K562 (cell line): ENCODE results near the gene GKAP1. TPM values are rescaled to one million over a fixed set of nuclear protein-coding genes. Genes with fewer than 3 reads are reported as not detected.
"Not testable (repeated sequence)": the region's sequence is repeated elsewhere in the genome, so short reads cannot be mapped to it uniquely, and the experiment has no call there.

Experiments used
- ATAC-seq: fragments of 200-7000 bp; cut with Tn5 transposase; 3 replicates; pipeline ENCODE4 v1.9.1; 2020; ENCODE audit warnings: moderate library complexity
- BruUV-seq: library from RNA; stranded (reverse); fragments of 400-500 nt; replicated peaks from 2 replicates; lab custom pipeline; 2021; lab: Mats Ljungman, UMichigan
- CTCF ChIA-PET: fragments of 300-600 bp; formaldehyde crosslinking; extraction: SDS; loops from one replicate; lab custom pipeline; 2021; ENCODE audit warnings: low intra/inter-chr PET ratio; lab: Yijun Ruan, JAX
- POLR2A ChIA-PET: fragments of 300-600, 350-650 bp; sonication (Branson Sonifier 250); formaldehyde crosslinking; extraction: SDS; loops from one replicate; lab custom pipeline; 2021; ENCODE audit warnings: antibody characterized with exemption, inconsistent platforms; lab: Yijun Ruan, JAX
- DNase-seq, 4 experiments: peaks; one replicate each; pipeline versions ENCODE4 v3.0.0 to v3.0.0-alpha.2; 2011 to 2018; ENCODE audit warnings: low spot score in 3 of 4, mixed read lengths in 3 of 4; ENCODE audit errors: extremely low read depth in 1 of 4
- FAIRE-seq: peaks from 2 replicates; lab custom pipeline; 2011; peaks lifted over from hg19 to GRCh38; lab: Jason Lieb, UNC
- H2AFZ ChIP-seq: 2 replicates; pipeline ENCODE4 v1.6.0; 2011; ENCODE audit warnings: low read depth, low read length, control low read depth, inconsistent platforms
- H3K27ac ChIP-seq: fragments of 200-600 bp; 3 replicates; pipeline ENCODE4 v1.8.0; 2011; ENCODE audit warnings: low read depth, mild to moderate bottlenecking, control low read depth, inconsistent platforms, low read length, moderate library complexity, mixed read lengths; ENCODE audit errors: extremely low read depth
- H3K27me3 ChIP-seq, 2 experiments: fragments of 300-600 bp in 1 of 2; 2 replicates in 1 of 2; 3 replicates in 1 of 2; pipeline versions ENCODE4 v1.6.0 to v1.8.0; 2011; ENCODE audit warnings: inconsistent platforms in 2 of 2, low read length in 2 of 2, mild to moderate bottlenecking in 1 of 2, mixed read lengths in 1 of 2, moderate library complexity in 1 of 2; ENCODE audit not compliant: control insufficient read depth in 2 of 2, insufficient read depth in 2 of 2
- H3K36me3 ChIP-seq: fragments of 300-600 bp; 3 replicates; pipeline ENCODE4 v1.8.0; 2011; ENCODE audit warnings: mild to moderate bottlenecking, low read length, inconsistent platforms; ENCODE audit not compliant: control insufficient read depth, insufficient read depth
- H3K4me1 ChIP-seq, 2 experiments: fragments of 200-600 bp in 1 of 2; replicated peaks in 1 of 2; 2 replicates in 1 of 2; 3 replicates in 1 of 2; pipeline versions ENCODE4 v1.5.1 to v1.8.0; 2011; ENCODE audit warnings: inconsistent platforms in 2 of 2, low read length in 2 of 2, mild to moderate bottlenecking in 1 of 2, mixed read lengths in 1 of 2, moderate library complexity in 1 of 2; ENCODE audit not compliant: control insufficient read depth in 2 of 2, insufficient read depth in 2 of 2
- H3K4me2 ChIP-seq: 2 replicates; pipeline ENCODE4 v1.6.1; 2011; ENCODE audit warnings: low read length, control low read depth, inconsistent platforms, mixed read lengths; ENCODE audit not compliant: insufficient read depth
- H3K4me3 ChIP-seq: fragments of 200-600 bp; sonication (generic), shearing (Covaris generic); 2 replicates; pipeline ENCODE4 v1.5.1; 2016; ENCODE audit warnings: control low read depth, inconsistent platforms
- H3K79me2 ChIP-seq: fragments of 200-600 bp; 3 replicates; pipeline ENCODE4 v1.8.0; 2011; ENCODE audit warnings: low read length, inconsistent platforms; ENCODE audit not compliant: control insufficient read depth, insufficient read depth
- H3K9ac ChIP-seq, 2 experiments: 2 replicates each; pipeline versions ENCODE4 v1.6.0 to v1.6.1; 2011; ENCODE audit warnings: low read depth in 2 of 2, low read length in 2 of 2, control low read depth in 1 of 2, inconsistent platforms in 1 of 2, mild to moderate bottlenecking in 1 of 2, mixed read lengths in 1 of 2; ENCODE audit not compliant: insufficient read depth in 1 of 2
- H3K9me1 ChIP-seq: one replicate; pipeline ENCODE4 v1.6.0; 2011; ENCODE audit warnings: inconsistent platforms, mild to moderate bottlenecking, low read length, moderate library complexity; ENCODE audit not compliant: control insufficient read depth, insufficient read depth
- H3K9me3 ChIP-seq: replicated peaks from 2 replicates; pipeline ENCODE4 v1.5.1; 2011; ENCODE audit warnings: low read depth, low read length, inconsistent platforms; ENCODE audit not compliant: control insufficient read depth, insufficient read depth
- H4K20me1 ChIP-seq: replicated peaks from 2 replicates; pipeline ENCODE4 v1.6.1; 2011; ENCODE audit warnings: low read length, inconsistent platforms, mixed read lengths; ENCODE audit not compliant: control insufficient read depth, insufficient read depth
- SPI1 ChIP-seq: IDR thresholded peaks from 2 replicates; pipeline ENCODE4 v1.6.1; 2011; ENCODE audit warnings: low read depth, low read length, control low read depth, borderline replicate concordance
- ZNF121 ChIP-seq: sonication (generic); formaldehyde crosslinking; conservative IDR thresholded peaks from 2 replicates; pipeline ENCODE4 v1.8.0; 2022; ENCODE audit warnings: missing genetic modification reagents
- WGBS: fragments of 100-300 bp; shearing (Covaris generic); methylation state at CpG from one replicate; pipeline ENCODE4 v1.1.6; 2016; ENCODE audit warnings: low coverage, mixed read lengths; ENCODE audit not compliant: insufficient coverage; ENCODE audit errors: missing lambda C conversion rate; 5-methylcytosine and 5-hydroxymethylcytosine counted together
- in situ Hi-C: fragments of 300-500 bp; cut with MboI; formaldehyde crosslinking; loops from 4 replicates; pipeline ENCODE4 v1.15.0; 2018; ENCODE audit warnings: inconsistent platforms, mixed read lengths
- intact Hi-C: fragments of 100-400 bp; cut with micrococcal nuclease; formaldehyde crosslinking; loops from 2 replicates; pipeline ENCODE4 v1.14.2; 2022
- polyA plus RNA-seq, 8 experiments: library from polyadenylated mRNA; depleted of rRNA in 4 of 8; stranded (reverse) in 5 of 8; unstranded in 3 of 8; fragments of >200 nt; fragmentation: Nextera tagmentation in 2 of 8; fragmentation: Illumina TruSeq in 1 of 8; extraction: Ambion mirVana in 2 of 8; extraction: Trizol in 1 of 8; gene quantifications; 2 replicates each; pipeline versions ENCODE4 v1.2.1 to v1.2.3, GENCODE V29; 2011 to 2014; ENCODE audit warnings: inconsistent platforms in 1 of 8, missing spikeins in 1 of 8
- total RNA-seq, 7 experiments: library from RNA; depleted of rRNA in 6 of 7; stranded (reverse); fragments of >200 nt in 6 of 7; fragmentation: Illumina TruSeq in 2 of 7; extraction: Trizol in 2 of 7; gene quantifications; 2 replicates each; pipeline versions ENCODE4 v1.2.1 to v1.2.3, GENCODE V29; 2011 to 2021; ENCODE audit warnings: low replicate concordance in 1 of 7

Gene GKAP1
- total and polyA plus RNA-seq, 9 of the 15 experiments (the other 6 are each of a cell fraction or from before 2014, with no cell fraction given): 1.0 to 3.8 (median 2.7) TPM

DNA sequence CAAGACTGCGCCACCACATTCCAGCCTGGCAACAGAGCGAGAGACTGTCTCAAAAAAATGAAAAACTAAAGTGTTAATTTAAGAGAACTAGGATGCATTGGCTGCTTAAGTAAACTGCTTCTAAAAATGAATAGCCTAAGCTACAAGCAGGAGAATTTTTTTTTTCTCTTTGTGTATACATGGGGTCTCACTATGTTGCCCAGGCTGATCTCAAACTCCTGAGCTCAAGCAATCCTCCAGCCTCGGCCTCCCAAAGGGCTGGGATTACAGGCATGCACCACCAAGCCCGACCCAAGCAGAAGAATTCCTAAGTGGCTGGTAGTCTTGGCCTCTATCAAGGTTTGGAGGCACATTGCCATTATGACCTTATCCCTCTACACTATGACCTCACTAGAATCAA lies 2.4 kb downstream of the GKAP1 start:
- H3K9me1 ChIP-seq, H3K36me3 ChIP-seq, H3K9me3 ChIP-seq, H4K20me1 ChIP-seq, in situ Hi-C loops, BruUV-seq, H3K4me2 ChIP-seq, H3K27me3 ChIP-seq, POLR2A ChIA-PET, H3K9ac ChIP-seq, H3K4me3 ChIP-seq, CTCF ChIA-PET, H3K79me2 ChIP-seq, DNase-seq, H2AFZ ChIP-seq: not testable (repeated sequence)
- WGBS: 74% methylated on average over 4 of the region's 4 CpGs
- TF ChIP-seq ZNF121 (CRISPR knock-in tag): peak; percentile 52
- TF ChIP-seq, all 486 proteins: peak for 1; not testable (repeated sequence) for 485
- not testable (repeated sequence) for FAIRE-seq, ATAC-seq, H3K27ac ChIP-seq, H3K4me1 ChIP-seq
- intact Hi-C loops: loop anchor here (10.0 kb wide), 3 partner anchors 110 to 190 kb away; partner anchors contain the start of genes IDNK, KIF27 and UBQLN1

GRCh38 chr9:83809213-83809612 lies 8.4 kb downstream of the GKAP1 start:
- ATAC-seq, BruUV-seq, POLR2A ChIA-PET, H3K4me3 ChIP-seq, CTCF ChIA-PET, H3K27ac ChIP-seq, H3K9me3 ChIP-seq, H3K9ac ChIP-seq, H3K79me2 ChIP-seq, H3K36me3 ChIP-seq, intact Hi-C loops, H3K4me2 ChIP-seq, H3K9me1 ChIP-seq, H3K4me1 ChIP-seq, H4K20me1 ChIP-seq, H3K27me3 ChIP-seq, in situ Hi-C loops, H2AFZ ChIP-seq: not testable (repeated sequence)
- TF ChIP-seq SPI1: peak; percentile 51; the same call in 1 of the 2 replicates
- peak; percentile 57 for FAIRE-seq
- WGBS: 0% methylated on average over 1 of the region's 1 CpG
- peak in 1 of 4 experiments; percentile 4 for DNase-seq

DNA sequence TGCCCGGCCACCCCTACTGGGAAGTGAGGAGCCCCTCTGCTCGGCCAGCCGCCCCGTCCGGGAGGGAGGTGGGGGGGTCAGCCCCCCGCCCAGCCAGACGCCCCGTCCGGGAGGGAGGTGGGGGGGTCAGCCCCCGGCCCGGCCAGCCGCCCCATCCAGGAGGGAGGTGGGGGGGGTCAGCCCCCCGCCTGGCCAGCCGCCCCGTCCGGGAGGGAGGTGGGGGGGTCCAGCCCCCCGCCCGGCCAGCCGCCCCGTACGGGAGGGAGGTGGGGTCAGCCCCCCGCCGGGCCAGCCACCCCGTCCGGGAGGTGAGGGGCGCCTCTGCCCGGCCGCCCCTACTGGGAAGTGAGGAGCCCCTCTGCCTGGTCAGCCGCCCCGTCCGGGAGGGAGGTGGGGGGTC lies 13.1 kb downstream of the GKAP1 start:
- H3K79me2 ChIP-seq, H3K27me3 ChIP-seq, H3K4me3 ChIP-seq, FAIRE-seq, H3K36me3 ChIP-seq, intact Hi-C loops, H3K27ac ChIP-seq, H3K4me1 ChIP-seq, H3K9ac ChIP-seq, H4K20me1 ChIP-seq, H3K9me1 ChIP-seq, ATAC-seq, in situ Hi-C loops, H3K4me2 ChIP-seq, CTCF ChIA-PET, POLR2A ChIA-PET, H2AFZ ChIP-seq, H3K9me3 ChIP-seq, BruUV-seq, DNase-seq: not testable (repeated sequence)
- WGBS: no CpG with 5 or more reads among the region's 31 CpGs

GRCh38 chr9:83803941-83804340 lies 13.6 kb downstream of the GKAP1 start:
- ATAC-seq, H3K9me1 ChIP-seq, H3K4me2 ChIP-seq, BruUV-seq, H3K27me3 ChIP-seq, H3K79me2 ChIP-seq, H3K4me3 ChIP-seq, in situ Hi-C loops, CTCF ChIA-PET, H3K27ac ChIP-seq, H3K9me3 ChIP-seq, FAIRE-seq, H2AFZ ChIP-seq, H3K4me1 ChIP-seq, DNase-seq, H3K9ac ChIP-seq, H3K36me3 ChIP-seq, POLR2A ChIA-PET, intact Hi-C loops, H4K20me1 ChIP-seq: not testable (repeated sequence)
- no CpG with 5 or more reads among the region's 33 CpGs for WGBS
